Right ventricle myocardium superior (tissue), 1 donor: ENCODE data around the gene ABRACL. TPM values are rescaled to one million over a fixed set of nuclear protein-coding genes. Genes with fewer than 3 reads are reported as not detected.
"Not testable (repeated sequence)": the region's sequence is repeated elsewhere in the genome, so short reads cannot be mapped to it uniquely, and the experiment has no call there.

ENCODE experiments used
- ATAC-seq: fragments of 200-7000 bp; cut with Tn5 transposase; one replicate; pipeline ENCODE4 v1.9.1; 2020; ENCODE audit warnings: mild to moderate bottlenecking; ENCODE audit not compliant: poor library complexity
- DNase-seq: peaks from one replicate; pipeline ENCODE4 v3.0.0-alpha.2; 2020
- intact Hi-C: fragments of 100-400 bp; cut with DNase I; formaldehyde crosslinking; loops from one replicate; pipeline ENCODE4 v1.11.2; 2022
- total RNA-seq: library from RNA; stranded (reverse); fragmentation: NEBNext Ultra II Directional; extraction: Animal tissue kit (Norgen Biotek cat#: 25700); gene quantifications from one replicate; pipeline ENCODE4 v1.2.1, GENCODE V29; 2021
- donor health status: DM: no; HTN: yes; CAD: no; lungs with severe emphysema.

Gene ABRACL
- total RNA-seq, 1 donor from 2014 or later, result 6.6 TPM

DNA sequence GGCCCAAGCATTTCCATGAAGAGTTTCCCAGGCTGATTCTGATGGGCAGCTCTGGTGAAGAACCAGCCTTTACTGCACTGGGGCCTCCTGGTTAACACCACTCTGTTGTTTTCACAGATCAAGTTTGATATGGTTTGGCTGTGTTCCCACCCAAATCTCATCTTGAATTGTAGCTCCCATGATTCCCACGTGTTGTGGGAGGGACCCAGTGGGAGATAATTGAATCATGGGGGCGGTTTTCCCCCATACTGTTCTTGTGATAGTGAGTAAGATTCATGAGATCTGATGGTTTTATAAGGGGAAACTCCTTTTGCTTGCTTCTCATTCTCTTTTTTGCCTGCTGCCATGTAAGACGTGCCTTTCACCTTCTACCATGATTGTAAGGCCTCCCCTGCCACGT, 20.4 kb downstream of the ABRACL start:
- ATAC-seq, intact Hi-C loops, DNase-seq: not testable (repeated sequence)

DNA sequence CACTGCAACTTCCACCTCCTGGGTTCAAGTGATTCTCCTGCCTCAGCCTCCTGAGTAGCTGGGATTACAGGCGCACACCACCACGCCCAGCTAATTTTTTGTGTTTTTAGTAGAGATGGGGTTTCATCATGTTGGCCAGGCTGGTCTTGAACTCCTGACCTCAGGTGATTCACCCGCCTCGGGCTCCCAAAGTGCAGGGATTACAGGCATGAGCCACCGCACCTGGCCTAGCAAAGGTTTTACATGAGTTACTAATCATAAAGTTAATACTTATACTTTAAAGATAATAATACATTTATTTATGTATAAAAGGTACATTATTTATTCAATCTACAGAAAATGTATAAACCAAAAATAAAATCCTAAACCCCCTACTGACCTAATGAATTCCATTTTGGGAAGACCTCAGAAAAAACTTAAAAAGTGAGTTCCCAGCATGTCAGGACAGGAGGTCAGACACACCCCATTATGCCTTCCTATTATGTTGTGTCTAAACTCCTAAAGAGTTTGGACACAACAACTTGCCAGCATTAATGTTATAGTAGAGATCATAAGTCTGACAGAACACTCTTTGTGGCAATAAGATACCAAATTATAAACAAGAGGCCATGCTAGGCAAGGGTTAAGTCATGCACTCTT, 21.7 kb downstream of the ABRACL start:
- DNase-seq, ATAC-seq, intact Hi-C loops: not testable (repeated sequence)

DNA sequence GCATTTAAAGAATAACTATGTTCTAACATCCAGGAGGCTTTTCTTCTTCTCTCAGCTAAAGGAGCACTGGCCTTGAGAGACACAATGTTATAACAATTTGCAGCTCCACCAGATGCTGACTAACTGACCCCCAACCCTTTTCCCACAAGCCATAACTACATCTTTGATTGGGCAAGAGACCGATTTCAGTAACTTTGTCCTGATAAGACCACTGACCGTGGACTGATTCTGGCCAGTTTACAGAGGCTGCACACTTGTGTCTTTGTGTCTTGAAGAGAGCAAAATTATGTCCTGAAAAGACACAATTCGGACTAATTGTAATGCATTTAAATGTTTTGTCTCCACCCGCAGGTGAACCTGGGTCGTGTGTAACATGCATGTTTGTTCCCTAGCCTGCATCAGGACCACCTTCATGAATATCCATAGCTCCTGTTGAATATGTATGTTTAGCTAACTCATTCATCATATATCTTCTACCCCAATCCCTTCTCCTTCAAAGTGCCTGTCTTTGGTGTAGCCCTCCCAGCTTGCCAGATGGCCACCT, 22.3 kb downstream of the ABRACL start:
- DNase-seq (no peak), ATAC-seq (no peak)
- intact Hi-C loops, result no loop called here

DNA sequence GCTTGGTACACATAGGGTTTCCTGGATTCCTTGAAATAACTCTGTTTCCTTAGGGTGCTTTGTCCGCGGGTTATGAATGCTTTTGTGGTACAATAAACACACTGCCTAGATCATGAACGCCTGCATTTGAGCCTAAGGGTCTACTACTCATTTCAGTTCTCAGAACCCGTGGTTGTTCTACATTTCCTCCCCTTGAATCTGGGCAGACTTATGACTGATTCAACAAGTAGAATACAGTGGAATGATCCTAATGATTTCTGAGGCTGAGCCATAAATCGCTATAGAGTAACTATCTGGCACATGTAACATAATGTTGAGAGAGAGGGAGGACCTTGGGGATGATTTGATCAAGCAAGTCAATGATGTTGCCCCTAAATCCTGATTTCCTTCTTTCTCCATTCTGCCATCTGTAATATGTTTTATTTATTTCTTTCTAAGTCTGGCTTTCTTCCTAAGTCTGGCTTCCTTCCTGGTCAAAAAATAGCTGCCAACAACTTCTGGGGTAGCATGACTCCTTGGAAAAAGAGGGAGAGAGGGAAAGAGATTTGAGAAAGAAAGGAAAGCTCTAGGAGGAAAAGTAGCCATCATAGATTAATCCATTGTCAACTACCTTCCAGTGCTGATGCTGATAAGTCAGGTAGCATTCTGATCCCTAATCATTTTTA, 23.0 kb downstream of the ABRACL start:
- no peak for DNase-seq
- ATAC-seq, result no peak
- intact Hi-C loops, result no loop called here

DNA sequence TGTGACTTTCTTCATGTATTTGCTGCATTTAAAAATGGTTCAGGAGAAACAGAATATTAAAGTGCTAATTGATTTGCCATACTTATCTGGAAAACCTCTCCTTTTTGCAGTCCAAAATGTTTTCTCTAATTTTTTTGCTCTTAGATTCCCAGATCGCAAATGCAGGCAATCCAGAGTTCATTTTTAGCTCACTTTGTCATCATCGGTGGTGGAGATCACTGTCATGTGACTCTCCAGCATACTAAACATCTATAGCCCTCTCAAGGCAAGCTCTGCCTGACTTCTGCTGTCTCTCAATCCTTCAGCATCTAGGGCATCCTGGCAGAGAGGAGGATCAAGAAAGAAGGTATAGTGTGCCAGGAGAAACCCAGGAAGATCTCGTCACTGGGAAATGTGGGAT, 24.8 kb downstream of the ABRACL start:
- DNase-seq (no peak), ATAC-seq (no peak)
- intact Hi-C loops, result no loop called here

DNA sequence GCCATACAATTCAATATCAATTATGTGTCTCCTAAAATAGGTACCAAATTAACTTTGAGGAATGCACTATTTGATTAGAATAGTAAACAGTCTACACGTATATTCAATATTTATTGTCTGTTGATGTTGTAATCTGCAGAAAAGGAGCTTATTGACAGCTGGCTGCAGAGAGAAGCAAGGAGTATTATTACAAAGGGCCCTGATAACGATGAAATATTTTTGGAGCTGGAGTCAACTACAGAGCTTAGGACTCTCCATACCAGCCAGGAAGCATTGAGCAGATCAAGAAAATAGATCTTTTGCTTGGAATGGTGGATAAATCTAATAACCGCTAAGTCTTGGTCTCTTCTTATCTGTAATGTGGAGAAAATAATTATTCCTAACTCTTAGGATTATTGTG, 25.5 kb downstream of the ABRACL start:
- intact Hi-C loops, result no loop called here
- ATAC-seq, result peak; percentile 52
- DNase-seq, result no peak

DNA sequence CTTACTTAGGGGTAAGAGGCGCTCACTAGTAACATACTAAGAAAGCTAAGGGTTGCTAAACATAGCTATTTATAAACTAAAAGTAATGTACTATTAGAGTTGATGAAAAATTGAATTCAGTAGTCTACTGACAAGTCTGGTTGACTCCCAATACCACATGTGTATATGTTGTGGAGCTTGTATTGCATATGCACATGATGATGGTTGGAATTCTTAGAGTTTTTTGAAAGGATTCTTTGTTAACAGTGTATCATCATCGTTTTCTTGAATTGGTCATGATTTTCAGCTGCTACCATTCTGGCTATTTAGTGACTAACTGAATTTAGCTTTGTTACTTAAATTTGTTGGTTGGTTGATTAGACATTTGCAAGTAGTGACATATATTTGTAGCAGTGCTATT, 27.2 kb downstream of the ABRACL start:
- intact Hi-C loops, result no loop called here
- ATAC-seq, result no peak
- DNase-seq, result no peak

DNA sequence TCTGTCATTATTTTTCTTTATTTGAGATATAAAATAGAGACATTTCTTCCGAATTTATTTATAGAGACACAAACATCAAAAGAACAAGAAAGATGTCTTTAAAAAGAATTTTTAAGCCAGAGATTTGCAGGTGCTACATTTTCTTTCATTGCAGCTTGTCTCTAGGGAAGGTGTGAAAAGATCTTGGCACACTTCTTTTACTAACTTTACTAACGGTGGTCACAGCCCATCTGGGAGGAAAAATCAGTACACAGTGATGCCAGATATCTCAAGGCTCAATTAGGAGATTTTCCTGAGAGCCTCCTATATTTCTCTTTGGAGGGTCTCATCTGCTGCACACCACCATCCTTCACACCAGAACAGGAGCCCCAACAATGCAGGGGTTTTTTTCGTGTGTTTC, 29.5 kb downstream of the ABRACL start:
- intact Hi-C loops, result no loop called here
- no peak for ATAC-seq
- DNase-seq, result no peak

DNA sequence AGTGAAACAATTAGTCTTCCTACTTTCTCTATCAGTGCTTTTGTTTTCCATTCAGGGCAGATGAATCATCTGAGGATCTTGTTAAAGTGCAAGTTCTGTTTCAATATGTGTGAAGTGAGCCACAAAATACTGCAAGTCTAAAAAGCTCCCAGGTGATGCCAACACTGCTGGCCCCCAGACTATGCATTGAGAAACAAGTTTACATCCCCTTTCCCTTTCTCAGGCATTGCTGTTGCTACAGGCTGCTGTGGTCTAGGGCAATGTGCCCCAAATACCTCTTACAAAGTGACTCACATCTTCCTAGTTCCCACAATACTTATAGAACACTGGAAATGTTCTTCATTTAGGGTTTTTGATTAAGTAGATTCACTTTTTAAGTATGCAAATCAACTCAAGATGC, 31.8 kb downstream of the ABRACL start:
- ATAC-seq, result no peak
- no peak for DNase-seq
- intact Hi-C loops, result no loop called here

DNA sequence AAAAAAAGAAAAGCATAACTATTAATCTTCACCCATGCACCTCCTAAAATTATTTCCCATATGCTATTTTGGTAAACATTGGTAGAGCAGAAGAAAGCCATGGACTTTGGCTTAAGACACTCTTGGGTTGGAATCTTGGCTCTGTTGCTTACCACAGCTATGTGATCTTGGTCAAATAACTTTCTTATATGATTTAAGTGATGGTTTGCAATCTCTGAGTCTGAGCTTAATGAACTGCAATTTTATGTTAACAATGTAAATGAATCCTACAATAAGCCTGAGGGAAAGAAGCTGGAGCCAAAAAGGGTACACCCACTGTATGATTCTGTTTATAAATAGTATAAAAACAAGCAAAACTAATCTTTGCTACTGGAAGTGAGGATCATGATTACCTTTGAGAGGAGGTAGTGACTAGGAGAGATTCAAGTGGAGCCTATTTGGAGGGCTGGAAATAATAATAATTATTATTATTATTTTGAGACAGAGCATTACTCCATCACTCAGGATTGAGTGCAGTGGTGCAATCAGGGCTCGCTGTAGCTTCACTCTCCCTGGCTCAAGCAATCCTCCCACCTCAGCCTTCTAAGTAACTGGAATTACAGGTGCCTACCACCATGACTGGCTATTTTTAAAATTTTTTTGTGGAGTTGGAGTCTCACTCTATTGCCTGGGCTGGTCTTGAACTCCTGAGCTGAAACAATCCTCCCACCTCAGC, 34.5 kb downstream of the ABRACL start:
- ATAC-seq (no peak), DNase-seq (no peak)
- intact Hi-C loops, result no loop called here

DNA sequence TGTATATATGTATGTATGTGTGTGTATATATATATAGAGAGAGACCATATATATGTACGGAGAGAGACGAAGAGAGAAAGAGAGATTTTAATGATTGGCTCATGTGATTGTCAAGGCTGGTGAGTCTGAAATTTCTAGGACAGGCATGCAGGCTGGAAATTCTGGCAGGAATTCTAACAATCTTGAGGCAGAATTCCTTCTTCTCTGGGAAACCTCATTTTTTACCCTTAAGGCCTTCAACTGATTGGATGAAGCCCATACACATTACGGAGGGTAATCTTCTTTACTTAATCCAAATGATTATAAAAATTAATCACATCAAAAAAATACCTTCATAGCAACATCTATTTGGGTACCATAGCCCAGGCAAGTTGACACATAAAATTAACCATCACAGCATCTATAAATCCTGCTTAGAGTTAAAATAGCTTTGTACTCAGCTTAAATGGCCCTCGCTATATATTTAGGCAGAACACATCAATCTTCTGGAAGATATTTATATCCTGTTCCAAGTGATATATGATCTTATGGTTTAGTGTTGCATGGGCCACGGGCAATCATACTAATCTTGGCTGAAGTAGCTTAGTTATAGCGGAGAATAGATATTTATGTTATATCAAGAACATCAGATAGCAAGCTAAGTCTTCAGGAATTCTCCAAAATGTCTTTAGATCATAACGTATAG, 36.6 kb downstream of the ABRACL start:
- intact Hi-C loops, result no loop called here
- no peak for DNase-seq
- ATAC-seq, result no peak

DNA sequence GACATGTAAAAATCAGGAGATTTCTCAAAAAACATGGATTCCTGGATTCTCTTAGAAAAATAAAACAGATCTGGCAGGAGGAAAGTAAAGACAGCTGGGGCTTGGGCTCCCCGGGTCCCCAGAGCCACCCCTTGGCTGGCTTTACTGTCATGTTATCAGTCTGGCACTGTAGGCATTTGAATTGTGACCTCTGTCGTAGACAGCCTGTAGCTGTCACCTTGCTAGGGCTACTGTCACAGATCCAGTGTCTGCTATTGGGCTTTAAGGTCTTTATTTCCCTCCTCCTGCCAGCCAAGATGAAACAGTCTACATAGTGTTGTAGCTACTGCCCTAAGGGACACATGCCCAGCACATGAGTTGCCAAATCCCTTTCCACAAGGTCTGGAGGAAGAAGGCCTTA, 37.5 kb downstream of the ABRACL start:
- DNase-seq (no peak), ATAC-seq (peak; percentile 92)
- intact Hi-C loops, result no loop called here

DNA sequence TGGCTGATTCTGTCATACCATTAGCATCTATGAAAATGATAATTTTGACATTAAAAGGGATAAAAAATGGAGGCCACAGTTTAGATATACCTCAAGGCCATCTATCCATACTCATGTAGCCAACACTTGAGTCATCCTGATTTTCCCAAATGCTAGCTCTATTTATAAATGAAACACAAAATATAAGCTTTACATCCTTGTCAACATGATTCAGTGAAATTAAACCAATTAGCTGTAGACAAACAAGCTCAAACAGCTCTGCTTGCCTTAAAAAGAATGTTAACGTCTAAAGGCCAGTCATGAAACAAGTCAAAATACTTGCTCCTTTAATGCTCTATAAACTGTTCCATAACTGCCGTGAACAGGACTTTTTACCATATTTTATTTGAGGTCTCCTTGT, 40.3 kb downstream of the ABRACL start:
- ATAC-seq (no peak), DNase-seq (no peak)
- intact Hi-C loops, result no loop called here

DNA sequence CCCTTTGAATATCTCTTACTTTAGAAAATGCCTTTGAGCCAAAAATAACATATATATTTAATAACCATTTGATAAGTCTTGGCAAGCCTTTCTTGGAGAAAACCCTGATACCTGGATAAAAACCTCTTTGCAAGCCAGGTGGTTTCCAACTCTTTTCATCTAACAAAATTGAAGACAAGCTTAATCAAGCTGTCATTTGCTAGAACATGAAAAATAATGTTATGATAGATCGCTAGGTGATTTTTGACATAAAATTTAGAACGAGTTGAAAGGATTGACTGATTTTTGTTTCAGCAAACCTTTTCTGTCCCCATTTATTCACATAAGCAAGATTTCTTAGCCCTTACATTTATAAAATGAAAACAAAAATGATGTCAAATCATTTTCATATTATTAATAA, 44.6 kb downstream of the ABRACL start:
- ATAC-seq (no peak), DNase-seq (no peak)
- intact Hi-C loops, result no loop called here

DNA sequence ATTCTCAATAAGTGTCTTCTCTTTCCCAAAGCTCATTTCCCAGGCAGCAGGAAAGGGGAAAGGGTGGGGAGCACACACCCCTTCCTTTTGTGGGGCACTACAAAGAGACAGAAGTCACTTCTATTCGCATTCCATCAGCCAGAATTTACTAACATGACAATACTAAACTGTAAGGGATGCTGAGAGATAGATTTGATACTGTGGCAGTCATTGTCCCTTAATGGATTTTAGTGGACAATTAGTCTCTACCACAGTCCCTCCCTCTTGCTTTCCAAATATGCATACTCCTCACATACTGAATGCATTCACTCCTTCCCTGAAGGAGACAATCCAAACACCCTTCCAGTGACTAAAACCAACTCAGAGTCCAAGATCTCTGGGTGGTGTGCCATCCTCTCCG, 50.5 kb downstream of the ABRACL start:
- no peak for DNase-seq

DNA sequence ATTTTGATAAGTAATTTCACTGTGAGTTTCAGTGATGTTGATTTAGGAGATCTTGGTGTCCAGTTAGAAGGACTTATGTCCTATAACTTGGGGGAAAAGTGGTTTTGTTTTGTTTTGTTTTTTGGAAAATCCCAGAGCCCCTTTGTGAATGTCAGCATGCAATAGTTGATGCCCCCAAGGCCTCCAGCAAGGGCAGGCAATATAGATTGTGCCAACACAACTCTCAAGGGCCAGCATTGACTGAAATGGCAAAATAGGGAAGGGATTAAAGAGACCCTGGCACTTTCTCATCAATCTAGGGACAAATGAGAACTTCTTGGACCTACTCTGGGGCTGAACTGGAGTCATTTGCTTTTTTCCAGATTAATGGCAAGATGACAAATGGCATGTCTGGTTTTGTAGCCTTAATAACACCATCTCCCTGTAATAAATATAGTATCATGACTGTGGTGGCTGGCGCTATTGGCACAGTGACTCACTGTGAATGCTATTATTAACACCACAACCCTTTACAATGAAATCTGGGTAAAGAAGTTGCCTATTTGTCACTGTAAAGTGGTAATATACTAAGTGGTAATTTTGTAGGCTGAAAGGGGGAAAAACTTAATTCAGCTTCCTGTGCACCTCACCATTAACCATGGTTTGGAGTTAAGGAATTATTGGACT, 51.8 kb downstream of the ABRACL start:
- DNase-seq, result no peak
- intact Hi-C loops, result no loop called here
- peak; percentile 86 for ATAC-seq

More for the DNA sequence above, 50.5 kb downstream of the ABRACL start:
- no peak for ATAC-seq
- intact Hi-C loops, result no loop called here

DNA sequence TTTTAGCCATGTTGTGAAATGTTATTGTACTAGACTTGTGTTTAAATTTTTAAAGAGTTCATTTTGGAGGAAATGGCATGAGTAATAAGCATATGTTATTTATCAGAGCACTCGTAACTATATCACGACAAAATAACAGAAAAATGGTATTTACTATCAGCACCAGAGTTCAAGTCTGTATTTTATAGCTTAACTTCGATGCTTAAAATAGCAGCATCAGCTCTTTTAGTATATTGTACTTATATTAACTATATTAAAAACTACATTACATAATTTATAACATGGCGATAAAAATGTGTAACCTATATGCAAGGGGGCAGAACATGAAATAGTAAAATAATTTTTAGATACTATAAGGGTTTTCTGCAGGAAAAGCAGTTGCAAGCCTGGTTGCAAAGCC, 52.9 kb downstream of the ABRACL start:
- DNase-seq, result no peak
- ATAC-seq, result no peak
- intact Hi-C loops, result no loop called here

DNA sequence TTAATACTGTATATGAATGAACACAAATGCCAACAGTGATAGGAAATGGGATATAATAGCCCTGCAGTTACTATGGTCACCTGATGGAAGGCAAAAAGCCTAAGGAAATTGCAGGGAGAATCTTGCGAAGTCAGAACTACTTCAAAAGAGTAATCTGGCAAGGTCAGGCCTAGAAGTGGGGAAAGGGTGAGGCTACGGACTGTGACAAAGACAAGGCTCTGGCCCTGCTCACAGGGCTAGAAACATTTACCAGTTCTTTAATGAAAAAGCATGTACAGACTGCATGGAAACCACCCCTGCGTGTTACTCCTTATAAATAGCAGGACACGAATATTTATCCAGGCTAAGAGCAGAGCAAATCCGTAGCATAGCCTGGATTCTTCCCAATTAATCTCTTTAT, 53.8 kb downstream of the ABRACL start:
- intact Hi-C loops, result no loop called here
- DNase-seq, result no peak
- ATAC-seq, result peak; percentile 53

DNA sequence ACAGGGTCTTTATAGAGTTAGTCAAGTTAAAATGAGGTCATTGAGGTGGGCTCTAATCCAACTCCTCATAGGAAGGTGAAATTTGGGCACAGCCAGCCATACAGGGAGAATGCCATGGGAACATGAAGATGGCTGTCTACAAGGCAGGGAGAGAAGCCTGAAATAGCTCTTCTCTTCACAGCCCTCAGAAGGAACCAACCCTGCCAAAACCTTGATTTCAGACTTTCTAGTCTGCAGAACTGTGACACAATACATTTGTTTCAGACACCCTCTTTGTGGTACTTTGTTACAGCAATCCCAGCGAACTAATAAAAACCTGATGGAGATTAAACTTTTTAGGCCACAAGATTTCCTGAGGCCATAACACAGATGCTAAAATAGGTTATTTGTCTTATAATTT, 63.3 kb downstream of the ABRACL start:
- intact Hi-C loops, result no loop called here
- no peak for DNase-seq

More for the DNA sequence above, 63.3 kb downstream of the ABRACL start:
- no peak for ATAC-seq
